AG08395 (cell line): ENCODE measurements around the gene MARCHF6.
"Not testable (repeated sequence)": the region's sequence is repeated elsewhere in the genome, so short reads cannot be mapped to it uniquely, and the experiment has no call there.

ENCODE experiments used
- DNase-seq: peaks from one replicate; pipeline ENCODE4 v3.0.0; 2012; ENCODE audit warnings: mixed read lengths, low spot score

The MARCHF6 gene

GRCh38 chr5:10353241-10354047, at the start of gene MARCHF6:
Gene MARCHF6 (plus strand): TSS chr5:10353695. CDS start chr5:10353899, 204 bp downstream.
- DNase-seq, result peak; percentile 88

GRCh38 chr5:10303699-10304170, 49.8 kb upstream of the MARCHF6 start:
- no peak for DNase-seq

- no peak for DNase-seq
These were observed 48.6 kb upstream of the MARCHF6 start for GRCh38 chr5:10304932-10305331.

- DNase-seq, result no peak
These were observed 47.4 kb upstream of the MARCHF6 start for GRCh38 chr5:10306114-10306513.

GRCh38 chr5:10306806-10307205, 46.7 kb upstream of the MARCHF6 start:
- DNase-seq, result no peak

- peak; percentile 59 for DNase-seq
These were observed 46.0 kb upstream of the MARCHF6 start, which contains the start of gene CMBL for GRCh38 chr5:10307206-10308148. Gene CMBL (minus strand): TSS chr5:10307902. CDS start chr5:10290762, 17,140 bp downstream.

- no peak for DNase-seq
These were observed 44.7 kb upstream of the MARCHF6 start for GRCh38 chr5:10308844-10309243.

GRCh38 chr5:10310066-10310779, 43.3 kb upstream of the MARCHF6 start:
- no peak for DNase-seq

- not testable (repeated sequence) for DNase-seq
These were observed 42.5 kb upstream of the MARCHF6 start for GRCh38 chr5:10310835-10311570.

GRCh38 chr5:10311595-10312425, 41.7 kb upstream of the MARCHF6 start:
- DNase-seq, result no peak

GRCh38 chr5:10315201-10315600, 38.3 kb upstream of the MARCHF6 start:
- DNase-seq, result no peak

- no peak for DNase-seq
These were observed 37.5 kb upstream of the MARCHF6 start for GRCh38 chr5:10315824-10316509.

- DNase-seq, result no peak
These were observed 35.4 kb upstream of the MARCHF6 start for GRCh38 chr5:10317825-10318682.

- no peak for DNase-seq
These were observed 34.2 kb upstream of the MARCHF6 start for GRCh38 chr5:10319202-10319851.

GRCh38 chr5:10320793-10321192, 32.7 kb upstream of the MARCHF6 start:
- no peak for DNase-seq

- no peak for DNase-seq
These were observed 31.6 kb upstream of the MARCHF6 start for GRCh38 chr5:10321882-10322281.

- DNase-seq, result peak; percentile 38
These were observed 29.7 kb upstream of the MARCHF6 start for GRCh38 chr5:10323588-10324488.
